Lower leg skin (tissue), 3 donors: ENCODE data around the gene ZBTB16.

Source experiments
- POLR2A ChIP-seq, 2 donors: fragments of 450-650 bp; IDR thresholded peaks; one replicate each; pipeline ENCODE4 v1.6.1; 2016 to 2017; ENCODE audit warnings: antibody characterized with exemption in 2 of 2, mild to moderate bottlenecking in 1 of 2, moderate library complexity in 1 of 2
- TF ChIP-seq, protein P1 (sequence below), 3 donors: fragments of 450-650 bp; IDR thresholded peaks; one replicate each; pipeline ENCODE4 v1.5.1; 2016; ENCODE audit warnings: antibody characterized with exemption in 3 of 3, mild to moderate bottlenecking in 3 of 3, moderate library complexity in 2 of 3

DNA sequence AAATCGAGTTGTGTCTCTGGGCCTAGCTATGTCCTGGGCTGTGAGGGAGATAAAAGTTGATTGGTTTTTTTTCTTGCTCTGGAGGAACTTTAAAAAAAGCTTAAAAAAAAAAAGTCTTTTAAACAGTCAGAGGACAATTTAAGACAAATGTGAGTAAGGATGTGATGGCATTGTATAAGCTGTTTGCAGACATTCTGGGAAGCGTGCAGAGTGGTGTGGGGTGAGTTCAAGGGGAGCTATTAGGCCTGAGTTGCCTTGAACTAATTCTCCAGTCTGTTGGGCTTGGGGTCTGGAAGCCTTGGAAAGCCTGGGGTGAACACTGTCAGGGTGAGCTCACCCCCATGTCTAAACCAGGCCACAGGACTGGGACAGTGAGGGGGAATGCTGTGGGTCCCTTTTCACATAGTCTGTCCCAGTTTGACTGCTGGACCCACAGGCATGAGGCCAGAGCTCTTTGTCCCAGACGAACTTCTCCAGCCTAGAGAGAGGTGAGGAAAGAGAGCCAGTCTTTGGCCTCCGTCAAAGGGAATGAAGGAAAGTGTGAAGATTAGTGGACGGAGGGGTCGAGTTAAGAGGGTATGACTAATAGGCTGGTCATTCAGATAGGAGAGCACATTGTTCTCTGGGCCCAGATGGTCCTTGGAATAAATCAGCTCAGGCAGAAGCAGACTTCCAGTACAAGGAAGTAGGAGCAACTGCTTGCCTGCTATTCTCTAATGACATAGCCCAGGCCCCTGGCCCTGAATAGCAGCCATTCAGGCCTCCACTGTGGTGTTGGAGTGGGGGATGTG lies 160.2 kb downstream of the ZBTB16 start:
- TF ChIP-seq, protein P1, sequence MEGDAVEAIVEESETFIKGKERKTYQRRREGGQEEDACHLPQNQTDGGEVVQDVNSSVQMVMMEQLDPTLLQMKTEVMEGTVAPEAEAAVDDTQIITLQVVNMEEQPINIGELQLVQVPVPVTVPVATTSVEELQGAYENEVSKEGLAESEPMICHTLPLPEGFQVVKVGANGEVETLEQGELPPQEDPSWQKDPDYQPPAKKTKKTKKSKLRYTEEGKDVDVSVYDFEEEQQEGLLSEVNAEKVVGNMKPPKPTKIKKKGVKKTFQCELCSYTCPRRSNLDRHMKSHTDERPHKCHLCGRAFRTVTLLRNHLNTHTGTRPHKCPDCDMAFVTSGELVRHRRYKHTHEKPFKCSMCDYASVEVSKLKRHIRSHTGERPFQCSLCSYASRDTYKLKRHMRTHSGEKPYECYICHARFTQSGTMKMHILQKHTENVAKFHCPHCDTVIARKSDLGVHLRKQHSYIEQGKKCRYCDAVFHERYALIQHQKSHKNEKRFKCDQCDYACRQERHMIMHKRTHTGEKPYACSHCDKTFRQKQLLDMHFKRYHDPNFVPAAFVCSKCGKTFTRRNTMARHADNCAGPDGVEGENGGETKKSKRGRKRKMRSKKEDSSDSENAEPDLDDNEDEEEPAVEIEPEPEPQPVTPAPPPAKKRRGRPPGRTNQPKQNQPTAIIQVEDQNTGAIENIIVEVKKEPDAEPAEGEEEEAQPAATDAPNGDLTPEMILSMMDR (IDR thresholded peaks at IDR 0.05), result no peak
- no peak for TF ChIP-seq POLR2A (IDR thresholded peaks at IDR 0.05)
